Activated CD4-positive, alpha-beta T cell treated with anti-CD3 and anti-CD28 coated beads, Interleukin-10, Interleukin-2, amounts not matched to agents 100 ng/mL and 50 ng/mL, durations not matched to agents 16 hours and 8 hours (primary cell): ENCODE data around the gene HTR2C.
A peak's percentile ranks its signal among the peaks of the same experiment; 100 is the strongest.
"Not testable (repeated sequence)": the region's sequence is repeated elsewhere in the genome, so short reads cannot be mapped to it uniquely, and the experiment has no call there.

Experiments used
- DNase-seq: peaks from one replicate; pipeline ENCODE4 v3.0.0-alpha.2; 2020

Gene HTR2C

DNA sequence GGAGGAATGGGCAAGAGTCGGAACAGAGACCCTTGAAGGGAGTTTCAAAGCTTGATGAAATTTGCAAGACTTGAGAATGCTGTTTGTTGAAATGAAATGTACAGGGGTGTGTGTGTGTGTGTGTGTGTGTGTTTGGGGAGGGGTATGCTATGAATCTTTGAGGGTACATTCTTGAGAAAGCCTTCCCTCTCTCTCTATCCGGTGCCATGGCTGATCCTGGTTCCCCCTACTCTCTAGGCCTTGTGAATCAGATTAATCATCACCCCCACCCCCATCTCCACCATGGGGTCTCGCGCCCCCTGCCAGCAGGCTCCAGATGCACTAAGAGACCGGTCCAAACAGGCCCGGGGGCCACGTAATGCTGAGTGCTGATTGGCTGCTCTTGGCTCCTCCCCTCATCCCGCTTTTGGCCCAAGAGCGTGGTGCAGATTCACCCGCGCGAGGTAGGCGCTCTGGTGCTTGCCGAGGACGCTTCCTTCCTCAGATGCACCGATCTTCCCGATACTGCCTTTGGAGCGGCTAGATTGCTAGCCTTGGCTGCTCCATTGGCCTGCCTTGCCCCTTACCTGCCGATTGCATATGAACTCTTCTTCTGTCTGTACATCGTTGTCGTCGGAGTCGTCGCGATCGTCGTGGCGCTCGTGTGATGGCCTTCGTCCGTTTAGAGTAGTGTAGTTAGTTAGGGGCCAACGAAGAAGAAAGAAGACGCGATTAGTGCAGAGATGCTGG, at the start of gene HTR2C:
Gene HTR2C, plus strand, starts transcription at position 441 of the 729 bp plus-strand sequence. CDS start 142,851 bp downstream, outside the sequence.
- no peak for DNase-seq

GRCh38 chrX:114580336-114580735, 3.5 kb upstream of the HTR2C start:
- DNase-seq: no peak

DNA sequence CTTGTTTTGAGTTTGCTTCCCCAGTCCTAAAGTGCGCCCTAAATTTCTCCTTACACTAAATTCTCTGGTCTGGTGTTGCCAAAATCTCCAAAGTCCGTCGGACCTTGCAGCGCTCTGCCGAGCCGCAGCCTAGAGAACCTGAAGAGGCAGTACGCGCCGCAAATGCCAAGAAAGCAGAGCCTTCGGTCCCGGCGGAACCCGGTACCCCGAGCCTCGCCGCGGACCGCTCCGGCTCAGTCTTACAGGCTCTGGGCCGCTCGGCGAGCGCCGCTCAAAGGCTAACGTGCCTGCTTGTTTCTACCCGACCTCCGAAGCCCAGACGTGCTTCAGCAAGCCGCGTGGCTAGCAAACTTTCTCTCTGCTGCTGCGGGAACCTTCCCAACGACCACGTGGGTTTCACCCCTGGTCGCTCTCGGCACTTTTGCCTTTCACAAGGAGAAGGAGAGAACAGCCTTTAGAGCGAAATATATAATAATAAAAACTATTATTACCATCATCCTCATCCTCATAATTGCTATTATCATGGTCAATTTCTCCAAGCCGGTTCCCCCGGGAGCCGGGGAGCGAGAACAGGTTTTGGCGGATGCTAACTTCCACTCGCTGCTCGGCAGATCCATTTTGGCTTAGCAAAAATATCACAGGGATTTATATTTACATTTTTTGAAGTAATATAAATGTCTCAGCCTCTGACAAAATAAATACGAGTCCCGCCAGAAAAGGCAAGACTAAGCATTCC, 2.2 kb upstream of the HTR2C start:
- no peak for DNase-seq

- DNase-seq: no peak
These were observed 1.6 kb upstream of the HTR2C start for GRCh38 chrX:114582264-114582632.

DNA sequence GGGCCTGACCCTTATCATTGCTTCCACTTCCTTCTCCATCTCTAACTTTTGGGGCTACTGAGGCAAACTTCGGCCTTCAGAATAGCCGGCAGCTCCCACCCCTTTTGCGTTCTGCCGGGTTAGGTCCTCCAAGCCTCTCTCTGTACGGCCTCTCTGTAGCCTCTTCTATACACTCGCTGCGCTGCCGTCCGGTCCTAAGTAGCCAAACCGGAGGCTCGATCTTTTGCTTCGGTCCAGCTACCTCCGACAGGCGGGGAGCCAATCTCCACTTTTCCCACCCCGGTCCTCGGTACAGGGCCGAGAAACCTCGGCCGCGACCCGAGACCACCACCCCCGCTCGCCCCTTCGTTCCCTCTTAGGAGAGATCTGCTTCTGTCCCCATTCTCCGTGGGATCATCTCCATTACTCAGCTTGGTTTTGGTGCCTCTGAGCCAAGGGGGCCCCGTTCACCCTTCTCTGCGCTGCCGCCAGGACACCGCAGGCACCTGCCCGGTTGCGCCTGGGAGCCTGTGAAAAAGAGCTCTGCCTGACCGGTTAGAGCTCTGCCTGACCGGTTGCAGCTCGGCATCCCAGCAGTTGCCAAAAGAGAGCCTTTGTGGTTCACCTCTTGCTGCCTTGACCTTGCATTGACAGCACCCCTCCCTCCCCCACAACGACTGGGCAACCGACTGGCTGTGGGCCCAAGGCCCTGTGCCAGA, 1.0 kb upstream of the HTR2C start:
- no peak for DNase-seq

GRCh38 chrX:114584375-114584943, 573 bp downstream of the HTR2C start:
- DNase-seq: no peak

DNA sequence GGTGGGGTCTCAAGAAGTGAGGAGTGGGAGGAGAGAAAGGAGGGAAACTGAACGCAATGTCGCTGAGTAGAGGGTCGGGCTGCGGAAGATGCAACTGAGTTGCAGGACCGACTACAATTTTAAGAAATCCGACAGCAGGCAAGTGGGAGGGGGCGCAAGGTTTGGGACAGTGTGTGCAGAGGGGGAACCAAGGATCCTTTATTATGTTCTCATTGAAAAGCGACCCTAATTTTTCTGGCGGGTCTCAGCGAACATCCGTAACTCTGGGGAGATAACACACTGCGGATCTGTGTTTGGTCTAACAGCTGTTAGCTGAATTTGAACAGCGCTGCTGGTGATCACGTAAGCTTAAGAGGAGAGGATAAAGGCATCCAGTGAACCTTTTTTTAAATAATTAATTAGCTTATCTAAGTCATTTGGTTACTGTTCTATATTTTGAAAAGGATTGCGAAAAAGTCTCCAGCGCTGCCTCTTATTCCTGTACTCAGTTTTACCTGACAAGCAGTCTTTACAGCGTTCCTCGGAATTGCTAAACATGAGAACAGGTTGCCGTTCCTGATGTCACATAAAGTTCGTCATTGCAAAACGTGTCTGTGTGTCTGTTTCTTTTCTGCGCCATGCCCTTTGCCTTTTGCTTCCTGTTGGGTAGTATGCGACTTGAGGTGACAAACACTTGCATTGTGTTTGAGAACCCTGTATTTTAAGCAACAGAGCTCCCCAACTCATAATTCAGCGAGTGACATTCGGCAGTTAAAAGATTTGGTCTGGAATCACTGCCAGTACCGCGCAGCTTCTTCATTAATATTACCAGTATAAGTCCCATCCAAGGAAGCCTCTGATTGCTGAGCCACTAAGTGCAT, 1.3 kb downstream of the HTR2C start:
- DNase-seq: no peak

DNA sequence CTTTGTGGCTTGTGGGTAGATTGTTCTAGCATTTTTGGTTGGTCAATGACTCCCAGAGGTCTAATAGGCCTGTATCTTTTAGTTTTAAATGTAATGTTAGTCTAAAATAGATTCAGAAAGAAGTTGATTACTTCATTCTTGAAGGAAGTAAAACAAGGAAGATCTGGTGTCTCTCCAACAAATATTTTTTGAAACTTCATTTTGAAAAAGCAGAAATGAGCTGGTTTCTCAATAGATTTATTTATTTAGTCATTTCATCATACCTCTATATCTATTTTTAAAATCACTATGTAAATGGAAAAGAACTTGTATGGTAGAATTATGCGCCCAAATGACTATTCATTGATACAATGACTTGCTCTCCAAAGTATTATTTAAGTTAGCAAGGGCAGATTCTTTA, 7.2 kb downstream of the HTR2C start:
- no peak for DNase-seq

- no peak for DNase-seq
These were observed 15.4 kb downstream of the HTR2C start for GRCh38 chrX:114599305-114599704.

DNA sequence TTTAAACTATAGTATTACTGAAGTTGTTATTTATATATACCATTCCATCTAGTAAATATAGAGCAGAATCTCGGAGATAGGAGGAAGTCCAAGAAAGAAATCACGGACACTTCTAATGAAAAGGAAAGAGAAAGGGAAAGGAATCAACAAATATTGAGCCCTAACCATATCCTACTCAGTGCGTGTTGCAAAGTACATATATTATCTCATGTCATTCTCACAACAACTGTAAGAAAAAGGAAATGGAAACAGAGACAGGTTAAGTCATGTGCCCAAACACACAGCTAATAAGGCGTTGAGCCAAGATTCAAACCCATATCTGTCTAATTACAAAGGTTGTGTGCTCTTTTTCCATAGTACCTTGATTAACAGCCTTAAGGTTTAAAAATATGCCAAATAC, 16.0 kb downstream of the HTR2C start:
- no peak for DNase-seq

- DNase-seq: not testable (repeated sequence)
These were observed 22.7 kb downstream of the HTR2C start for GRCh38 chrX:114606619-114607018.

GRCh38 chrX:114611018-114611619, 27.2 kb downstream of the HTR2C start:
- DNase-seq: peak; percentile 44

- DNase-seq: no peak
These were observed 31.9 kb downstream of the HTR2C start for GRCh38 chrX:114615765-114616164.

- DNase-seq: peak; percentile 6
These were observed 36.0 kb downstream of the HTR2C start for GRCh38 chrX:114619874-114620273.

DNA sequence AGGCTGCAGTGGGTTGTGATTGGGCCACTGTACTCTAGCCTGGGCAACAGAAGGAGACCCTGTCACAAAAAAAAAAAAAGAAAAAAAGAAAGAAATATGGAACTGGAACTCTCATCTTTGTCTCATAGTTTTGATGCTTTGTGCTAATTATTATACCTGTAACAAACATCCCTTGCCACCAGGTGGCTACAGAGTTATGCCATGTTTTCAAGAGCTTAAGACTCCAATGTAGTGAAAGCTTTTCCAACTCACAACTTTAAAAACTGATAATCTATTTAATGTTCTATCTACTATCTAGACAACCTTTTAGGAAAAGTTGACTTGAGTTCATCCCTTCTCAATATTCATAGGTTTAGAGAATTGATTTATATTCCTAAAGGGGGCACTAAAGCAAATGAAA, 42.4 kb downstream of the HTR2C start:
- DNase-seq: peak; percentile 4

- no peak for DNase-seq
These were observed 52.1 kb downstream of the HTR2C start for GRCh38 chrX:114635986-114636385.

DNA sequence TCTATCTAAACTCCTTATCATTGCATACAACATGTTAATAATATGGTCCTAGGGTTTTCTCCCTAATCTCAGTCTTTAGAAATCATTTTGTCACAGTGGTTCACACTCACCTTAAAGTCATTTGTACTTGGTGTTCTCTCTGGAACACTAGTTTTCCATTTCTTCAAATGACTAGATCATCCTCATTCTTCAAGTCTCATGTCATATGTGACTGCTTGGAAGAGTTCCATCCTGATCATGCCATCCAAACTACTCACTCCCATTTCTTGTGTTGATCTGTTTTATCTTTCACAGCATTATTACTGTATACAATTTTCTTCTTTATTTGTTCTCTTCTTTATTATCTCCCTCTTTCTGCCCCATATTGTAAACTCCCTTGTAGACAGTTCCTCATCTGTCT, 66.5 kb downstream of the HTR2C start:
- DNase-seq: no peak

DNA sequence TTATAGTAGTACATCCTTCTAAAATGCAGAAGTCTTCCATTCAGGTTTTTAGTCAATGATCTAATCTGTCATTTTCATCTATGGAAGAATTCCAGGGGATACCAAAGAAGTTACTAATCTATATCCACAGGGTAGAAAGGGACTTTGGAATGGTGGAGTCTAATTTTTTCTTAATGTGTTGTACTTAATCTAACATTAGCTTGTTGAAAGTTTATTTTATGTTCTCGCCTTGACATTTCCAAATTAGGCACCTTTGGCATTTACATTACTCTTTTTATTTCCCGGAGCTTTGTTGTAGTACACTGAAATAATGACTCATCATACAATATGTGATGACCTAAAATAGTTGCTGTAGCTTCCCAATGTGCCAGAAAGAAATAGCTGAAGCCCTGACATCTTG, 91.5 kb downstream of the HTR2C start:
- no peak for DNase-seq

DNA sequence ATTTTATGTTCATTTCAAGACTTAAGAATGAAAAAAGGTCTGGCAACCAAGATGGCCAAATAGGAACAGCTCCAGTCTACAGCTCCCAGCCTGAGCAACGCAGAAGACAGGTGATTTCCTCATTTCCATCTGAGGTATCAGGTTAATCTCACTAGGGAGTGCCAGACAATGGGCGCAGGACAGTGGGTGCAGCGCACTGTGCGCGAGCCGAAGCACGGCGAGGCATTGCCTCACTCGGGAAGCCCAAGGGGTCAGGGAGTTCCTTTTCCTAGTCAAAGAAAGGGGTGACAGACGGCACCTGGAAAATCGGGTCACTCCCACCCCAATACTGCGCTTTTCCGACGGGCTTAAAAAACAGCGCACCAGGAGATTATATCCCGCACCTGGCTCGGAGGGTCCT, 116.6 kb downstream of the HTR2C start:
- DNase-seq: not testable (repeated sequence)

DNA sequence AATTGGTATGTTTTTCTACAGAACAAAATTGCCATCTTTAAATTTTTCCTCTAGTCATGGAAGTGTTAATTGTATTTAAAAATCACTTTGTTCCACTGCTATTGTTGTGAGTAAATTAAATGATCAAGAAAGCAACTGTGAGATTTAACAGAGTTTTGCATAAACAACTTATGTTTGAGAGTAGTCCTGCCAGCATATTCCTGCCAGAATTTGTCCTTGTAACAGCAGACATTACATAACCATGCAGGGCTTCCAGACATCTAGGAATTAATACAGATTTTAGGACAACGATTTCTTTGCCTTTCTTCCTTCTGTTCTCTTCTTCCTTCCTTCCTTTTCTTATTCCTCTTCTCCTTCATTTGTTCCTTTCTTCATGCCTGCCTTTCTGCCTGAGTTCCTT, 125.5 kb downstream of the HTR2C start:
- no peak for DNase-seq

GRCh38 chrX:114710571-114710970, 126.7 kb downstream of the HTR2C start:
- DNase-seq: no peak

DNA sequence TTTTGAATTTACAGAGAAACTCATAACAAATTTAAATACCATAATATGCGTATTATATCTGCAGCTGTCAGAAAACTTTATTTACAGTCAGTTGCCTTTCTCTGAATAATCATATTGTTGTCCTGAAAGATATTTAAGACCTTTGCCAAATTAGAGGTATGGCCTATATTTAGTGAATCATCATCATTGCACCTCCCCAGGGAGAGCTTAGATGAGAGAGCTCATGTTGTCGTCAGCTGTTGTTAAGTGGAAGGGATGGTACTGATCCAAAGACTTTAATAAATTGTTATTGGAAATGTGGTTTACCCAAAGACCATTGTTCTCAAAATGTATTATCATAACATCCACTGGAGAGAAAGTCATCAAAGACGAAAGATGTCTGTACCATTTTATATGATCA, 128.6 kb downstream of the HTR2C start:
- DNase-seq: no peak
